ENCODE data around the gene OR2G3.

DNA sequence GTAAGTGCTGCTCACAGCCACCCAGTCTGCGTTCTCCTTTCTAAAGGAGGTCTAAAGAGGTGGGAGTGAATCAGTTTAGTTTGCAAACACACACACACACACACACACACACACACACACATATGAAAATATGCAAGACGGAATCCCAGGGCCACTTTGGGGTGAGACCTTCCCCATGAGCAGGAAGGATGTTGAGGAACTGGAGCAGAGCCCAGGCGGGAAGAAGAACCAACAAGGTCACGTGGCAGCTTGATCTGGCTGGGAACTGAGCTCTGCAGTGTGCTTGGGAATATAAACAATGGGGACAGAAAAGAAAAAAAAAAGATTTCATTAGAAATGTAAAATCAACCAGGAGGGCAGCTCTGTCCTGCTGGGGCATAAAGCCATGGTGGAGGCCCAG, 32.6 kb downstream of the OR2G3 start:
- TF ChIP-seq CTCF (IDR thresholded peaks at IDR 0.05; ENCODE audit: extremely low read depth in 1 of 2, insufficient read depth in 1 of 2, low read depth in 1 of 2, low read length in 2 of 2) (no peak), POLR2A (IDR thresholded peaks at IDR 0.05; ENCODE audit: low read depth, low read length) (no peak), POLR2AphosphoS5 (IDR thresholded peaks at IDR 0.05; ENCODE audit: insufficient read depth, low read depth, low read length) (no peak)
